OCI-LY7 (cell line): ENCODE data around the gene FAN1. TPM values are rescaled to one million over a fixed set of nuclear protein-coding genes. Genes with fewer than 3 reads are reported as not detected.

Source experiments
- BruUV-seq: library from RNA; stranded (reverse); fragments of 400-500 nt; replicated peaks from 2 replicates; lab custom pipeline; 2021; lab: Mats Ljungman, UMichigan
- CTCF ChIA-PET: fragments of 300-600 bp; sonication (Branson Sonifier 250); formaldehyde crosslinking; loops from one replicate; lab custom pipeline; 2022; ENCODE audit warnings: antibody characterized with exemption; ENCODE audit not compliant: unreplicated experiment; lab: Charles Lee
- POLR2A ChIA-PET: fragments of 300-600 bp; sonication (Branson Sonifier 250); formaldehyde crosslinking; loops from one replicate; lab custom pipeline; 2022; ENCODE audit warnings: antibody characterized with exemption; lab: Charles Lee
- DNase-seq: peaks from one replicate; pipeline ENCODE4 v3.0.0-alpha.2; 2015; ENCODE audit warnings: low spot score
- H2AFZ ChIP-seq: fragments of 200-600 bp; sonication (generic), shearing (Covaris generic); 2 replicates; pipeline ENCODE4 v1.6.1; 2014; ENCODE audit warnings: mild to moderate bottlenecking, antibody characterized with exemption, low read length, moderate library complexity
- H3K27ac ChIP-seq: fragments of 200-600 bp; sonication (generic); 2 replicates; pipeline ENCODE4 v1.5.1; 2014; ENCODE audit warnings: mixed run types, low read depth, mild to moderate bottlenecking, moderate library complexity, low read length, inconsistent platforms; ENCODE audit not compliant: poor library complexity, severe bottlenecking
- H3K36me3 ChIP-seq: fragments of 200-600 bp; sonication (generic); 2 replicates; pipeline ENCODE4 v1.6.1; 2014; ENCODE audit warnings: mild to moderate bottlenecking, antibody characterized with exemption, low read length, moderate library complexity, mixed read lengths; ENCODE audit not compliant: insufficient read depth
- H3K4me1 ChIP-seq: fragments of 200-600 bp; sonication (generic); 2 replicates; pipeline ENCODE4 v1.5.1; 2014; ENCODE audit warnings: mild to moderate bottlenecking, low read length; ENCODE audit not compliant: insufficient read depth, poor library complexity, severe bottlenecking
- H3K4me2 ChIP-seq: fragments of 200-600 bp; sonication (generic); 2 replicates; pipeline ENCODE4 v1.6.1; 2014; ENCODE audit warnings: mild to moderate bottlenecking, low read length
- H3K4me3 ChIP-seq: fragments of 200-600 bp; sonication (generic); 2 replicates; pipeline ENCODE4 v1.5.1; 2014; ENCODE audit warnings: mild to moderate bottlenecking, low read depth, low read length; ENCODE audit not compliant: poor library complexity, severe bottlenecking
- H3K79me2 ChIP-seq: fragments of 200-600 bp; sonication (generic); 2 replicates; pipeline ENCODE4 v1.6.1; 2016; ENCODE audit warnings: low read depth, mild to moderate bottlenecking, low read length, moderate library complexity, mixed read lengths; ENCODE audit not compliant: insufficient read depth
- H3K9me2 ChIP-seq: fragments of 200-600 bp; sonication (generic); 2 replicates; pipeline ENCODE4 v1.6.1; 2016; ENCODE audit warnings: mild to moderate bottlenecking, low read length, mixed read lengths; ENCODE audit not compliant: insufficient read depth
- H3K9me3 ChIP-seq: fragments of 200-600 bp; sonication (generic); 2 replicates; pipeline ENCODE4 v1.6.1; 2014; ENCODE audit warnings: mild to moderate bottlenecking, mixed run types, low read length, mixed read lengths
- H4K20me1 ChIP-seq: fragments of 200-600 bp; sonication (generic); 2 replicates; pipeline ENCODE4 v1.6.1; 2014; ENCODE audit warnings: mild to moderate bottlenecking, antibody characterized with exemption, low read length, moderate library complexity, mixed read lengths; ENCODE audit not compliant: insufficient read depth
- CTCF ChIP-seq: fragments of 200-600 bp; sonication (generic); conservative IDR thresholded peaks from 2 replicates; pipeline ENCODE4 v1.5.1; 2014; ENCODE audit warnings: mild to moderate bottlenecking, antibody characterized with exemption, low read length, moderate library complexity, mixed read lengths
- EZH2phosphoT487 ChIP-seq: fragments of 200-600 bp; sonication (generic); IDR thresholded peaks from 2 replicates; pipeline ENCODE4 v1.6.1; 2018; ENCODE audit warnings: low read depth, borderline replicate concordance, mild to moderate bottlenecking, mixed run types, antibody characterized with exemption, low read length, moderate library complexity, mixed read lengths
- intact Hi-C: fragments of 100-400 bp; cut with micrococcal nuclease; formaldehyde crosslinking; loops from one replicate; pipeline ENCODE4 v1.10.0; 2022; ENCODE audit not compliant: unreplicated experiment
- total RNA-seq, 2 experiments: library from RNA; depleted of rRNA in 1 of 2; stranded (reverse); fragments of >200 nt in 1 of 2; shearing (Covaris generic) in 1 of 2; gene quantifications; 2 replicates each; pipeline ENCODE4 v1.2.3, GENCODE V29; 2014 to 2022

FAN1 gene
- total RNA-seq, 2 experiments from 2014 or later = 14.7 to 16.4 TPM

- Histone ChIP-seq H3K4me2 (no peak overlapping the region), H4K20me1 (no peaks in the 10 kb centered on the region), H3K79me2 (no peaks in the 10 kb centered on the region), H3K27ac (no peak overlapping the region), H3K36me3 (peaks cover 95% of the 10 kb centered on the region), H3K4me1 (no peaks in the 10 kb centered on the region), H3K4me3 (no peak overlapping the region), H3K9me2 (no peaks in the 10 kb centered on the region), H3K9me3 (no peaks in the 10 kb centered on the region), H2AFZ (no peak overlapping the region)
- intact Hi-C loops = no loop called here
- no peak for DNase-seq
- no TSS peak for BruUV-seq
- TF ChIP-seq EZH2phosphoT487 (no peak), CTCF (no peak)
- POLR2A ChIA-PET = no interaction called here
- CTCF ChIA-PET = no interaction called here
Measured at GRCh38 chr15:30941520-30941919, 37.8 kb downstream of the FAN1 start.

GRCh38 chr15:30943654-30944335 is 40.1 kb downstream of the FAN1 start:
- Histone ChIP-seq H3K9me3 (no peaks in the 10 kb centered on the region), H3K4me2 (no peak overlapping the region), H3K9me2 (no peaks in the 10 kb centered on the region), H3K4me3 (no peak overlapping the region), H3K27ac (no peak overlapping the region), H4K20me1 (no peaks in the 10 kb centered on the region), H3K4me1 (no peaks in the 10 kb centered on the region), H3K36me3 (peaks cover 92% of the 10 kb centered on the region), H2AFZ (no peak overlapping the region), H3K79me2 (no peaks in the 10 kb centered on the region)
- TF ChIP-seq CTCF (no peak), EZH2phosphoT487 (no peak)
- CTCF ChIA-PET = no interaction called here
- DNase-seq = no peak
- BruUV-seq = no TSS peak
- POLR2A ChIA-PET = interaction anchor here (0.6 kb wide), 1 partner anchor 12 kb away, joined by 4 read pairs; no protein-coding TSS in a partner anchor
- intact Hi-C loops = no loop called here

- TF ChIP-seq CTCF = no peak
- TF ChIP-seq EZH2phosphoT487 = no peak
- Histone ChIP-seq H3K4me2 (no peak overlapping the region), H3K4me1 (no peaks in the 10 kb centered on the region), H3K9me3 (no peaks in the 10 kb centered on the region), H3K79me2 (no peaks in the 10 kb centered on the region), H4K20me1 (no peaks in the 10 kb centered on the region), H3K9me2 (no peaks in the 10 kb centered on the region), H3K4me3 (no peak overlapping the region), H3K27ac (no peak overlapping the region), H3K36me3 (peaks cover 61% of the 10 kb centered on the region), H2AFZ (no peak overlapping the region)
- POLR2A ChIA-PET = interaction anchor here (0.5 to 1.9 kb wide), 2 partner anchors 15 to 24 kb away, joined by 3 to 6 read pairs; no protein-coding TSS in a partner anchor
- intact Hi-C loops = no loop called here
- no peak for DNase-seq
- no TSS peak for BruUV-seq
- CTCF ChIA-PET = no interaction called here
Measured at GRCh38 chr15:30953183-30953582, 49.5 kb downstream of the FAN1 start.
